Transverse colon (tissue), 3 donors: Measurements from ENCODE around the gene SOX1.

Source experiments
- EP300 ChIP-seq: sonication (generic); formaldehyde crosslinking; IDR thresholded peaks from one replicate; pipeline ENCODE4 v1.6.1; 2017; ENCODE audit warnings: antibody characterized with exemption, low read depth
- POLR2A ChIP-seq: fragments of 450-650 bp; IDR thresholded peaks from one replicate; pipeline ENCODE4 v1.6.1; 2016; ENCODE audit warnings: antibody characterized with exemption, mild to moderate bottlenecking, moderate library complexity
- TF ChIP-seq, protein P1 (sequence below), 5 experiments: fragments of 200-600 bp in 3 of 5; fragments of 450-650 bp in 2 of 5; sonication (generic) in 3 of 5; IDR thresholded peaks; 1 replicate in 2 of 5; 2 replicates in 3 of 5; pipeline ENCODE4 v1.5.1; 2016 to 2017; ENCODE audit warnings: antibody characterized with exemption in 5 of 5, inconsistent platforms in 3 of 5, mild to moderate bottlenecking in 2 of 5, moderate library complexity in 1 of 5

DNA sequence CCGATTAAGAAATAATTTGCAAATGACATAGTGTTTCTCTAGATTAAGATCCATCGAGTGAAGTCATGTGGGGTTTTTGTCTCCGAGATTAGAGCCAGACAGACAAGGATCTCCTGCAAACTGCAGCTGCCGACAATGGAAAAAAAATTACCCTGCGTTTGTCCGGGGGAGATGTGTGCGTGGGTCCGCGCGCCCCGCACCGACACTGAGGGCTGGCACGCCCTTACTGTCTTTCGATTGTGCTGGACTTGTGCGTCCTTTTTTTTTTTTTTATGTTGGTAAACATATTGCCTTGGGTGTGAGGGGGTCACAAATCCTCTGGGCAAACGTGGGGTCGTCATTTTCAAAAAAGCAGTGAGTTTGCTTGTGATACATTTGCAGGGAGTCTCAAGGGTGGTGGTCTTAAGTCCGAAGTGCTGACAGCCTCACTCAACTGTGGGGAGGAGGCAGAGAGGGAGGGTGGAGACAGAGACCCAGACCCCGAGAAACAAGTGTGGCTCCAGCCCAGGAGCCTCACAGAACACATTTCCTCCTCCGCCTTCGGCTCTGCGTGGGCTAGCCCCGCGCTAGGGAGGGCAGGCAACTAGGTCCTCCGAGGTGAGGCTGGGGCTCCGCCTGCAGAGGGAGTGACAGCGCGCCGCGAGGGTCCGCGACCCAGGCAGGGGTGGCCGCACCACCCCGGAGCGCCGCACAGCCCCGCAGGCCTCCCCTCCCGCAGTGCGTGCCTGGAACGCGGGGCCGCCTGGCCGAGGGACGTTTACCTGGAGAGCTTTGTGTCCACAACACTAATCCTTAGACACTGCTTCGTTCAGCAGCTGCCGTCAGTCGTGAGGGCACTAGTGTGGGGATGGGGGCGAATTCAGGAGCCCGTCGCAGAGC lies 11.7 kb upstream of the SOX1 start:
- TF ChIP-seq POLR2A (no peak), EP300 (no peak)
- TF ChIP-seq, protein P1, sequence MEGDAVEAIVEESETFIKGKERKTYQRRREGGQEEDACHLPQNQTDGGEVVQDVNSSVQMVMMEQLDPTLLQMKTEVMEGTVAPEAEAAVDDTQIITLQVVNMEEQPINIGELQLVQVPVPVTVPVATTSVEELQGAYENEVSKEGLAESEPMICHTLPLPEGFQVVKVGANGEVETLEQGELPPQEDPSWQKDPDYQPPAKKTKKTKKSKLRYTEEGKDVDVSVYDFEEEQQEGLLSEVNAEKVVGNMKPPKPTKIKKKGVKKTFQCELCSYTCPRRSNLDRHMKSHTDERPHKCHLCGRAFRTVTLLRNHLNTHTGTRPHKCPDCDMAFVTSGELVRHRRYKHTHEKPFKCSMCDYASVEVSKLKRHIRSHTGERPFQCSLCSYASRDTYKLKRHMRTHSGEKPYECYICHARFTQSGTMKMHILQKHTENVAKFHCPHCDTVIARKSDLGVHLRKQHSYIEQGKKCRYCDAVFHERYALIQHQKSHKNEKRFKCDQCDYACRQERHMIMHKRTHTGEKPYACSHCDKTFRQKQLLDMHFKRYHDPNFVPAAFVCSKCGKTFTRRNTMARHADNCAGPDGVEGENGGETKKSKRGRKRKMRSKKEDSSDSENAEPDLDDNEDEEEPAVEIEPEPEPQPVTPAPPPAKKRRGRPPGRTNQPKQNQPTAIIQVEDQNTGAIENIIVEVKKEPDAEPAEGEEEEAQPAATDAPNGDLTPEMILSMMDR (IDR thresholded peaks at IDR 0.05) = no peak
